ENCODE data around the gene IL21R. TPM values are rescaled to one million over a fixed set of nuclear protein-coding genes. Genes with fewer than 3 reads are reported as not detected.

Gene IL21R
- total RNA-seq, 8 experiments from 2014 or later, result 0.05 to 1.2 (median 0.17) TPM

GRCh38 chr16:27436065-27436464, 34.1 kb downstream of the IL21R start:
- Histone ChIP-seq H3K4me1 (replicated peaks in 1 of 2) (no peaks in the 10 kb centered on the region), H3K27ac (no peak overlapping the region), H3K4me3 (no peak overlapping the region)
- in situ Hi-C loops (cut with MboI; ENCODE audit: low pct_unique_long_range_greater_than_20kb in 2 of 9, low sequenced_read_pairs in 9 of 9, unreplicated experiment in 9 of 9), result loop anchor here in 1 of 9 experiments (25.0 kb wide), 1 partner anchor 101 kb away; the partner anchor contains the start of gene GTF3C1
- 67 to 90% (median 80%) methylated on average over 1 to 5 of the region's 8 CpGs; no CpG with 5 or more reads in 5 of the 10 experiments for WGBS, 10 experiments
- ATAC-seq (replicated peaks in 6 of 8), result no peak

GRCh38 chr16:27436921-27437650, 35.1 kb downstream of the IL21R start:
- ATAC-seq (replicated peaks in 6 of 8), result no peak
- Histone ChIP-seq H3K27ac (no peak overlapping the region), H3K4me3 (no peak overlapping the region), H3K4me1 (replicated peaks in 1 of 2) (no peaks in the 10 kb centered on the region)
- WGBS, 10 experiments, result 20 to 100% (median 53%) methylated on average over 1 to 5 of the region's 9 CpGs; no CpG with 5 or more reads in 1 of the 10 experiments
- in situ Hi-C loops (cut with MboI; ENCODE audit: low pct_unique_long_range_greater_than_20kb in 2 of 9, low sequenced_read_pairs in 9 of 9, unreplicated experiment in 9 of 9), result loop anchor here in 1 of 9 experiments (25.0 kb wide), 1 partner anchor 100 kb away; the partner anchor contains the start of gene GTF3C1

GRCh38 chr16:27437946-27438345, 36.0 kb downstream of the IL21R start:
- in situ Hi-C loops (cut with MboI; ENCODE audit: low pct_unique_long_range_greater_than_20kb in 2 of 9, low sequenced_read_pairs in 9 of 9, unreplicated experiment in 9 of 9), result loop anchor here in 1 of 9 experiments (25.0 kb wide), 1 partner anchor 99 kb away; the partner anchor contains the start of gene GTF3C1
- Histone ChIP-seq H3K27ac (no peak overlapping the region), H3K4me1 (replicated peaks in 1 of 2) (no peaks in the 10 kb centered on the region), H3K4me3 (no peak overlapping the region)
- ATAC-seq (replicated peaks in 6 of 8), result no peak
- 77 to 100% (median 90%) methylated on average over 1 to 3 of the region's 6 CpGs; no CpG with 5 or more reads in 3 of the 10 experiments for WGBS, 10 experiments

- Histone ChIP-seq H3K27ac (no peak overlapping the region), H3K4me3 (no peak overlapping the region), H3K4me1 (replicated peaks in 1 of 2) (no peaks in the 10 kb centered on the region)
- WGBS, 10 experiments, result 63 to 100% (median 77%) methylated on average over 1 to 6 of the region's 18 CpGs; no CpG with 5 or more reads in 3 of the 10 experiments
- ATAC-seq (replicated peaks in 6 of 8), result no peak
- in situ Hi-C loops (cut with MboI; ENCODE audit: low pct_unique_long_range_greater_than_20kb in 2 of 9, low sequenced_read_pairs in 9 of 9, unreplicated experiment in 9 of 9), result loop anchor here in 1 of 9 experiments (25.0 kb wide), 1 partner anchor 98 kb away; the partner anchor contains the start of gene GTF3C1
Observed at GRCh38 chr16:27439271-27440018, 37.5 kb downstream of the IL21R start.

GRCh38 chr16:27441276-27441675, 39.3 kb downstream of the IL21R start:
- in situ Hi-C loops (cut with MboI; ENCODE audit: low pct_unique_long_range_greater_than_20kb in 2 of 9, low sequenced_read_pairs in 9 of 9, unreplicated experiment in 9 of 9), result loop anchor here in 1 of 9 experiments (25.0 kb wide), 1 partner anchor 96 kb away; the partner anchor contains the start of gene GTF3C1
- H3K27ac ChIP-seq, result no peak overlapping the region
- H3K4me3 ChIP-seq, result no peak overlapping the region
- no peaks in the 10 kb centered on the region for H3K4me1 ChIP-seq (replicated peaks in 1 of 2)
- ATAC-seq (replicated peaks in 6 of 8), result no peak
- 60 to 100% (median 88%) methylated on average over 1 to 5 of the region's 5 CpGs; no CpG with 5 or more reads in 6 of the 10 experiments for WGBS, 10 experiments

- H3K4me1 ChIP-seq (replicated peaks in 1 of 2), result no peaks in the 10 kb centered on the region
- WGBS, 10 experiments, result 57 to 100% (median 93%) methylated on average over 1 to 5 of the region's 8 CpGs; no CpG with 5 or more reads in 2 of the 10 experiments
- H3K27ac ChIP-seq, result no peak overlapping the region
- in situ Hi-C loops (cut with MboI; ENCODE audit: low pct_unique_long_range_greater_than_20kb in 2 of 9, low sequenced_read_pairs in 9 of 9, unreplicated experiment in 9 of 9), result loop anchor here in 1 of 9 experiments (25.0 kb wide), 1 partner anchor 95 kb away; the partner anchor contains the start of gene GTF3C1
- no peak overlapping the region for H3K4me3 ChIP-seq
- no peak for ATAC-seq (replicated peaks in 6 of 8)
Observed at GRCh38 chr16:27441998-27442397, 40.0 kb downstream of the IL21R start.

GRCh38 chr16:27444015-27444414, 42.0 kb downstream of the IL21R start:
- H3K27ac ChIP-seq, result no peak overlapping the region
- H3K4me3 ChIP-seq, result no peak overlapping the region
- WGBS, 10 experiments, result 0 to 90% (median 60%) methylated on average over 1 to 2 of the region's 2 CpGs; no CpG with 5 or more reads in 5 of the 10 experiments
- no peaks in the 10 kb centered on the region for H3K4me1 ChIP-seq (replicated peaks in 1 of 2)
- no peak for ATAC-seq (replicated peaks in 6 of 8)
- in situ Hi-C loops (cut with MboI; ENCODE audit: low pct_unique_long_range_greater_than_20kb in 2 of 9, low sequenced_read_pairs in 9 of 9, unreplicated experiment in 9 of 9), result loop anchor here in 1 of 9 experiments (25.0 kb wide), 1 partner anchor 93 kb away; the partner anchor contains the start of gene GTF3C1

GRCh38 chr16:27444470-27444869, 42.5 kb downstream of the IL21R start:
- no peak overlapping the region for H3K27ac ChIP-seq
- H3K4me1 ChIP-seq (replicated peaks in 1 of 2), result peaks cover 0 to under 1% of the 10 kb centered on the region in 2 donors
- in situ Hi-C loops (cut with MboI; ENCODE audit: low pct_unique_long_range_greater_than_20kb in 2 of 9, low sequenced_read_pairs in 9 of 9, unreplicated experiment in 9 of 9), result loop anchor here in 1 of 9 experiments (25.0 kb wide), 1 partner anchor 93 kb away; the partner anchor contains the start of gene GTF3C1
- 69 to 100% (median 80%) methylated on average over 1 to 3 of the region's 5 CpGs; no CpG with 5 or more reads in 7 of the 10 experiments for WGBS, 10 experiments
- no peak for ATAC-seq (replicated peaks in 6 of 8)
- H3K4me3 ChIP-seq, result no peak overlapping the region

GRCh38 chr16:27445502-27446175, 43.7 kb downstream of the IL21R start:
- 55% methylated on average over 2 of the region's 12 CpGs; no CpG with 5 or more reads in 9 of the 10 experiments for WGBS, 10 experiments
- Histone ChIP-seq H3K4me1 (replicated peaks in 1 of 2) (peaks cover 2 to 10% of the 10 kb centered on the region in 2 donors), H3K4me3 (no peak overlapping the region), H3K27ac (no peak overlapping the region)
- ATAC-seq (replicated peaks in 6 of 8), result no peak
- in situ Hi-C loops (cut with MboI; ENCODE audit: low pct_unique_long_range_greater_than_20kb in 2 of 9, low sequenced_read_pairs in 9 of 9, unreplicated experiment in 9 of 9), result loop anchor here in 1 of 9 experiments (25.0 kb wide), 1 partner anchor 92 kb away; the partner anchor contains the start of gene GTF3C1

- no peak for ATAC-seq (replicated peaks in 6 of 8)
- in situ Hi-C loops (cut with MboI; ENCODE audit: low pct_unique_long_range_greater_than_20kb in 2 of 9, low sequenced_read_pairs in 9 of 9, unreplicated experiment in 9 of 9), result loop anchor here in 1 of 9 experiments (25.0 kb wide), 1 partner anchor 91 kb away; the partner anchor contains the start of gene GTF3C1
- Histone ChIP-seq H3K4me1 (replicated peaks in 1 of 2) (peaks cover 3 to 14% of the 10 kb centered on the region in 2 donors), H3K27ac (no peak overlapping the region), H3K4me3 (no peak overlapping the region)
- WGBS, 10 experiments, result 20 to 83% (median 79%) methylated on average over 1 to 3 of the region's 4 CpGs; no CpG with 5 or more reads in 6 of the 10 experiments
Observed at GRCh38 chr16:27446721-27447120, 44.7 kb downstream of the IL21R start.

GRCh38 chr16:27447301-27447700, 45.3 kb downstream of the IL21R start:
- in situ Hi-C loops (cut with MboI; ENCODE audit: low pct_unique_long_range_greater_than_20kb in 2 of 9, low sequenced_read_pairs in 9 of 9, unreplicated experiment in 9 of 9), result loop anchor here in 1 of 9 experiments (25.0 kb wide), 1 partner anchor 90 kb away; the partner anchor contains the start of gene GTF3C1
- Histone ChIP-seq H3K27ac (no peak overlapping the region), H3K4me1 (replicated peaks in 1 of 2) (peaks cover 3 to 14% of the 10 kb centered on the region in 2 donors), H3K4me3 (no peak overlapping the region)
- ATAC-seq (replicated peaks in 6 of 8), result no peak
- WGBS, 10 experiments, result 70 to 100% (median 92%) methylated on average over 2 to 3 of the region's 5 CpGs; no CpG with 5 or more reads in 3 of the 10 experiments

All from motor neuron (in vitro differentiated cells).